DMS53 treated with DMSO at 0.1 percent for 48 hours (cell line): Measurements from ENCODE around the gene TMEM245.
"Not testable (repeated sequence)": the region's sequence is repeated elsewhere in the genome, so short reads cannot be mapped to it uniquely, and the experiment has no call there.

ENCODE experiments used
- DNase-seq: peaks from one replicate; lab custom pipeline; 2025; ENCODE audit not compliant: unreplicated experiment; lab: John Stamatoyannopoulos, UW

Gene TMEM245

DNA sequence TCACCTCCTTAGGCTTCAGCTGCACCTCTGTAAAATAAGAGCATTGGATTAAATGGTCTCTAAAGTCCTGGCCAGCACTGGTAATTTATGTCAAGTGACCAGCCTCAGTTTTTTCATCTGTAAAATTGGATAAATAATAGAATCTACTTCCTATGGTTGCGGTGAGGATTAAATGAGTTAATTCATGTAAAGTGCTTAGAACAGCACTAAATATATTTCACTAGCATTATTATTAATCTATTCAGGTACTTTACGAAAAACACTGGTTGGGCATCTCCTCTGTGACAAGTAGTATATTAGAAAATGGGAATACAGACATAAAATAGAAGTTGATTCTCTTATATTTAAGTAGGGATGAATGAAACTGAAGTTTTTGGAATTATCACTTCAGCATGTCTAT lies 13.8 kb upstream of the TMEM245 start:
- DNase-seq: no peak

DNA sequence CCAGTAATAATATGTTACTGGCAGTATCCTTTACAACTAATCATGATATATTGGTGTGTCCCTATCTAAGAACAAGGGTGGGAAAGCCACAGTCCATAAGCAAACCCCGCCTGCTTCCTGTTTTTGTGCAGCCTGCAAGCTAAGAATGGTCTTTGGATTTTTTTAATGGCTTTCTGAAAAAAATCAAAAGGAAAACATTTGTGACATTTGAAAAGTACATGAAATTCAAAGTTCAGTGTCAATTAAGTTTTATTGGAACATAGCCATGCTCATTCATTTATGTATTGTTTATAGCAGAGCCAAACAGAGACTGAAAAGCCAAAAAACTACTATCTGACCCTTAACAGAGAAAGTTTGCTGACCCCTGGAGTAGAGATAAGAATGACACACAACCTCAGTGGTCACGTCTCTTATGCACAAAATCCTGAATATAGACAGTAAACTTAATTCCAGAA lies 12.8 kb upstream of the TMEM245 start:
- DNase-seq: no peak

DNA sequence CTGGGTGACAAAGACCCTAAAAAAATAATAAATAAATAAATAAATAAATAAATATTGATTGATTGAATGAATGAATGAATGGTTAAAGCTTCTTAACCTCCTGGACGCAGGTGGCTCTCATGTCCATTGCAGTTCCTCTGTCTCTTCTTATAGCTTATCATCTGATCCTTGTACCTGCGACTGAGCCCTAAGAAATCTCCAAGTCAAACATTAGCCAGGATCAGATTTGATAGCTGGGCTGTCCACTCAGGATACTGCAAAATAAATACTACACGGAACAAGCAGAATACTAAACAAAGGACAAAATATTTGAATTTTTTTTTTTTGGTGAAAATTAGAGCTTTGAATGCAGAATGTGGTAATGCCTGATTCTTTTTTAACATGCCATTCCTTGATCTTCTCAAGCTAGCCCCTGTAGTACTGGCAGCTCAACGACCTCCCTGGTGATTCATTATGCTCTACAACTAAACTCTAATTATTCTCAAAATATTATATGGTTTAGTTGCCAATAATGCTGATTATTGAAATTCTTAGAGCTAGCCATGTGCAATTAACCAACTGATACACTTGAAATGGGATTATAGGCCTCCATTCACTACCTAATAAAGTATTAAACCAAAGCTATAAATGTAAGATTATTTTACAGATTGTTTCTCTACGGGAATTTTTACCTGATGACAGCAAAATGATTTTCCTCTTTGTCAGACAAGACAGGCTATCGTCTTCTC lies 9.9 kb upstream of the TMEM245 start:
- DNase-seq: no peak

DNA sequence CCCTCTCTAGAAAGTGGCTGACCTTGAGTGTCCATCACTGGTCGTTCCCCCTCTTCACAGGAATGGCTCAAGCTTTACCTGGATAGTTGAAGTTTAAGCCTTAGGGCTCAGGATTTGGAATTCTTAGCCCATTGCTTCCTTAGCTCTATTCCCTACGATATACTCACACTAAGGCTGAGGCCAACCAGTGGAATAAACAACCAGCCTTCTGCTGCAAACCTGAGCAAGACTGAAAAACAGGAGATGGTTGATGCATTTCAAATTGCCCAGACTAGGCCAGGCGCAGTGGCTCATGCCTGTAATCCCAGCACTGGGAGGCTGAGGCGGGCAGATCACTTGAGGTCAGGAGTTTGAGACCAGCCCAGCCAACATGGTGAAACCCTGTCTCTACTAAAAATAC lies 6.9 kb upstream of the TMEM245 start:
- DNase-seq: not testable (repeated sequence)

DNA sequence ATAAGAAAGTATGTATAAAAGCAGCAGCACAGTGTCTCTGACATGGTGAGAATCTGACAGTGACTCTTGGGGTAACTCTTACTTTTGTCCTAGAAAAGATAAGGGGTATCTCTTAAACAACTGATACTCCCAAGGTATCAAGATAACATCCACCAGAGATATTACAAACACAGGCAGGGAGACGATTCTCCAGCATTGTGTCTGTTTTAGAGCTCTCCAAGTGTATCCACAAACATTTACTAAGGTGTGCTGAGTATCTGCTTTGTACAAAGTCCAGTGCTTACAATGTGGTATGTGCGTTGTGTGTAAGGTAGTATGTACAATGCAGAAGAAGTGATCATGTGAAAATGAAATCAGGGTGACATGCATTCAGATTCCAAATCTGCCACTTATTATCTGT lies 4.4 kb upstream of the TMEM245 start:
- no peak for DNase-seq

DNA sequence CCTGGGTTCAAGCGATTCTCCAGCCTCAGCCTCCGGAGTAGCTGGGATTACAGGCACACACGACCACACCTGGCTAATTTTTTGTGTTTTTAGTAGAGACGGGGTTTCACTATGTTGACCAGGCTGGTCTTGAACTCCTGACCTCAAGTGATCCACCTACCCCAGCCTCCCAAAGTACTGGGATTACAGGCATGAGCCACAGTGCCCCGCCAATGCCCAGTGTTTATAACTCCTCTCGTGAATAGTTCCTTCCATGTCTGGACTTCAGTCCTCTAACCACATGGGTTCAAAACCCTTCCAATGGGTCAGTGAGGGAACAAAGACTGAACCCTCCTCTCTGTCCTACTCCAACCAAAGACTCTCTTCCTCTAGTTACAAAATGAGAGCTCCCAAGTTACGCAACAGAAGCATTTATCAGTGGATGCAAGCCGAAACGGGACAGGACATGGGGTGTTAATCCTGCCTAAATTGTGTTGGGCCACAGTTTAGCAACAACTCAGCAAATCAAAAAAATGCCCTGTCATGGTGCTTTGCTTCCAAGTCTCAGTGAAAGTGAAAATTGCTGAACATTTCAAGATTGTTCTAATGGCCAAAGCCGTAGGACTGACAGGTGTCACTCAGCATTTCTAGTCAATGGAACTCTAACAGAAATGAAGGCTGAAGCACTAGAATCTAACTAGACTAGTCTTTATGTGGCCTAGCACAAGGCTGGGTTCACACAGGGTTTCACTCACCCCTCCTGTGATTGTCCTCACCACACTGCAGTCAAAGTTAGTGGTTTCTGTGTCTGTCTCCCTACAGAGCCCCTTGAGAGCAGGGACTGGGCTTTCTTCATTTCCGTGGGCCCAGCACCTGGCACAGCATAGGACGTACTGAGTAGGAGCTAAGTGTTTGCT lies 3.2 kb upstream of the TMEM245 start:
- DNase-seq: no peak

DNA sequence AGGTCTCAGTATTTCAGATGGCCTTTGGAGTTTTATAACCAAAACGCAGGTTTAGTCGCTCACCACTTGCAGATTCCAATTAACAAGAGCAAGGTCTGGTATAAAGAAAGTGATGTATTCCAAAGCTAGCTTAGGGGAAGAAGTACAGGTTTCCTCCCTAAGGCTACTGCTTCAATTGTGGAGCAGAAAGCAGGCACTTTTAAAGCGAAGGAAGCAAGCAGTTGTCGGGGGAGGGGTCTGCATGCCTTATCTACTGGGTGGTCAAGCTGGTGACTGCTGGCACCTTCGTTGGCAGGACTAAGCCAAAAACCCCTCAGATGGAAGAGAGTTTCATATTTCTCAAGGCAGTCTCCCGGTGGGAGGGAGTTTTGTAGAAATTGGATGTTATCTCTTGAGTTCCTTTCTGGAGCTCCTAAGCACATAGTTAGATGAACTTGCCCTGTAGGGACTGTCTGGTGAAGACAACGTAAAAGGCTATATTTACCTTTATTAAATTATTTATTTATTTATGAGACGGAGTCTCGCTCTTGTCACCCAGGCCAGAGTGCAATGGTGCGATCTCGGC lies 1.6 kb upstream of the TMEM245 start:
- no peak for DNase-seq

DNA sequence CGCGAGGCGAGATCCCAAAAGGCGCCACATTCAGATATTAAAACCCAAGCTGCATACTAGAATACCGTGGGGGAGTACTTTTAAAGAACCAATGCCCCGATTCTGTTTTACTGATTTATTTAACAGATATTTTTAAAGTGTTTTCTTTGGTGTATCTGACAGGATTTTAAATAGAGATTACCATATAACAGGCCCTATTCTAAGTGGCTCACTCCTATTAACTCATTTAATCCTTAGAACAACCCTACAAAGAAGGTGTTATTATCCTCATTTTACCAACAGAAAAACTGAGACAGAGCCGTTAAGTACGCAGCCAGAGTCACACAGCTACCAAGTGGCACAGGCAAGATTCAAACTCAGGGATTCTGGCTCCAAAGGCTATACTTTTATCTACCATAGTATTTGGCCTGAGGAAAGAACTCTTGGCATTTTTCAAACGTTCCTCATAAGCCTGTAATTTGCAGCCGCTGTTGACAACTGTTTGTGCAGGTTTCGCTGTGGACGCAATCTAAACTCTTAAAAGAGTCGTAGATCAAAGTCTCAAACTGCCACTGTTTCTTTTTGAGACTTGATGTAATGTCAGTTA lies 550 bp upstream of the TMEM245 start:
- no peak for DNase-seq

DNA sequence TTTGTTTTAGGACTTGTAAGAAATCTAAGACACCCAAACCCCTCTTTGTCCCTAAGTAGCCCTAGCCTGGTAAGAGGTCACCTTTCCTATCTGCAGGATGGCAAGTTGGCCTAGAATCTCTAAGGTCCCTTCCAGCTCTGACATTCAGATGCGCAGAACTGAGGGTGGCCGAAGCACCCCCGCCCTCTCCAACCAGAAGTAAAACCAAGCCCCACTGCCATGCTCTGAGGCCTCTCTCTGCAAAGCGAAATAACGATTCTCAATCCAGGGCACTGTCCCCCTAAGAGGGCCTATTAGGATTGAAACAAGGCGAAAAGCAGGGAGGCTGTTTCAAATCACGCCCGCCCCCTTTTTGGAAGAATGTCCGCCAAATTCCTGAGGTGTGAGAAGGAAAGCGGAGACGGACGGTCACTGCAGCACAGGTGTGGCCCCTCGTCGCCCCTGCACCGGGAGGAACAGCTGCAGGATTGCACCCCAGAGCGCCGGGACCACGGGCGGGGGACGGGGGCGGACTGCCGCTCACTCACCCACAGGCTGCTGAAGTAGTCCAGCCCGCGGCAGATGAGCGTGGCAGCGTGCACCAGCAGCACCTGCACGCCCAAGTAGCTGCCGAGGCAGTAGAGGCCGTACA lies 824 bp downstream of the TMEM245 start:
- DNase-seq: no peak

DNA sequence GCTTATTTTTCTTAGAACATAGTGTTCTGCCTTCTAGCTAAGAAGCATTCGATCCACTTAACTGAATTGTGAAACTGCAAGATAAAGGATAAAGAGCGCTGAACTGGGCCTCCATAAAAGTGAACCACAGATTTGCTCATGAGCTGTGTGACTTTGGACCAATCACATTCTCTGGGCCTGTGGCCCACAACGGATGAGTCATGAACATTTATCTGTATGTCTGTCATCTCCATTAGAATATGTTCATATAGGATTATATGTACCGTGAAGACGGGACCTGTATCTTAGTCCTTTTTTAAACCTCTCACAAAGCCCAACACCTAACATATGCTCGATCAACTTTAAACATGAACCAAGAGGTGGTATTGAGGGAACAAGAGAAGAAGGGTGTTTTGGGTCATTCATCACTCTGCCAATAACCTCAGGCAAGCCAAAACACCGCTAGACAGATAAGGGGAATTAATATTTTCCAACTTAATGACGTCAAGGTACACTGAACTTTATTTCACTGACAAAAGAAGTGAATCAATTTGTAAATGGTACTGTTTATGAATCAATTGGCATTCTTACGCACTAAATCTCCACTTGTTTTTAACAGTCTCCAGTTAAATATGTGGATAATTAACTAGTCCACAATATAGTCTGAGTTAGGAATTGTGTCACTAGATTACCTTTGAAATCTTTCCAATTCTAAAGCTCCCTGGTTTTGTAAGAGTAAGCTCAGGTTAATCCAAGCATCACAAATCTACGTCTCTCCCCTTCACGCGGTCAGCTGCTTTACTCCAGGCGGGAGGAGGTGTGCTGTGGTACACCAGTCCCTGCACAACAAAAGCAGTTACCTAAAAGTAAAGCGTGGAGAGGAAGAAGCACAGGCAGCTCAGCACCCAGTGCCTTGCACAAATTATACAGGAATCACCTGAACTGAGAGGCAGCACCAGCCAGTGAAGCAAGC lies 1.6 kb downstream of the TMEM245 start:
- no peak for DNase-seq

DNA sequence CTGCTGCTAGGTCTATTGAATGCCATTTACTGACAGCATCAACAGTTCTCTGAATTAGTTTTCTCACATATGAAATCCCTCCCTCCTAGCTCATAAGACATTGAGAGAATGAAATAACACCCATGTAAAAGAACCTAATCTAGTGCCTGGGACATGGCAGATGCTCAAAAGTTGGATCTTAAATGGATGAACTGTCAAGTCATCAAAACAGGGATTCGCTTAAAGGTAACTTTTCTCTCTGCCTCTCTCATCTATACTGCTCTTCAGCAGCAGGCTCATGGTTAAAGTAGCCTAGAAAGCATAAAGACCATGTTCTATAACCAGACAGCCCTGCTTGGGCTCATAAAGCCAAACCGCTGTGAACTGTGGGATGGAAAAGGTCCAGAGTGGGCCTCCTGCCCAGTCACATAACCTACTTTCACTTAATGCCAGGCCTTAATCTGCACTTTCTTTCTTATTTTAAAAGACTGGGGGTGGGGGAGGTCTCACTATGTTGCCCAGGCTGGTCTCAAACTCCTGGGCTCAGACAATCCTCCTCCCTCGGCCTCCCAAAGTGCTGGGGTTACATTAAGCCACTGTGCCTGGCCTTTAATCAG lies 3.7 kb downstream of the TMEM245 start:
- no peak for DNase-seq

DNA sequence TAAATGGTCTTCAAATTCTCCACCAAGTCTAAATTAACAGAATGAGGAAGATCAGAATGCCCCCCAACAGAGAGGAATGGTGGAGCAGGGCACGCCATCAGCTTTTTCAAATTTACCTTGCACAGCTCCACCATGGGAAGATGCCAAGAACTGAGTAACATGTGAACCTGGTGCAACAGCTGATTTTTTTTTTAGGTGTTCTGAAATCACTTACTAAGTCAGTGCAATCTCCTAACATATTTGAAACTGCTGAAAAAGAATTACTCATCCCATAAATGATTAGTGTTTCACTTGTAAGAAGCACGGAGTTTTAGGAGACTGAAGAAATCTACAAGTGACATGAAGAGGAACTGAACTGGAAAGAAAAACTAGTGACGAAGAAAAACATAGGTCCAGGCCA lies 5.1 kb downstream of the TMEM245 start:
- DNase-seq: no peak

DNA sequence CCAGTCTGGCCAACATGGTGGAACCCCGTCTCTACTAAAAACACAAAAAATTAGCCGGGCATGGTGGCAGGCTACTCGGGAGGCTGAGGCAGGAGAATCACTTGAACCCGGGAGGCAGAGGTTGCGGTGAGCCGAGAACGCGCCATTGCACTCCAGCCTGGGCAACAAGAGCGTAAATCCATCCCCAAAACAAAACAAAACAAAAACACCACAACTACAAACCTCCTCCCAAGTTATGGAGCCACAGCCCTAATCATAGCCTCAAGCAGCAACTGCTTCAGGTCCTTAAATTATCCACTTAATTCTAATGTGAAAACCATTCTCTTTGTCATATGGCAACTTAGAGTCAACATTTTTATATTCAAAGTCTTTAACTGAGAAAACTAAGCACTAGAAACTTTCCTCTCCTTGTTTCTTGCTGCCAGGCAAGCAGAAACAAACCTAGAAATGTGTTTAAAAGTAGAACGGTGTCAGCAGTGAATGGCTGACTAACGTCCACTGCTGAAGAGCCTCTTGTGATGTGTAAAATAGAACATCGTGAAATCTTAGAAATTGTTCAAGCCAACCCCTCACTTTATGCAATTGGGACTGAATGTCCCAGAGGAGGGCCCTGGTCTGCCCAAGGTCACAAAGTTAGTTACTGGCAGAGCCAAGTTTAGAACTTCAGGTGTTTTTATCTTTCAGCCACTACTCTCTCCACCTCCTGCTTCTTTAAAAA lies 5.7 kb downstream of the TMEM245 start:
- no peak for DNase-seq

DNA sequence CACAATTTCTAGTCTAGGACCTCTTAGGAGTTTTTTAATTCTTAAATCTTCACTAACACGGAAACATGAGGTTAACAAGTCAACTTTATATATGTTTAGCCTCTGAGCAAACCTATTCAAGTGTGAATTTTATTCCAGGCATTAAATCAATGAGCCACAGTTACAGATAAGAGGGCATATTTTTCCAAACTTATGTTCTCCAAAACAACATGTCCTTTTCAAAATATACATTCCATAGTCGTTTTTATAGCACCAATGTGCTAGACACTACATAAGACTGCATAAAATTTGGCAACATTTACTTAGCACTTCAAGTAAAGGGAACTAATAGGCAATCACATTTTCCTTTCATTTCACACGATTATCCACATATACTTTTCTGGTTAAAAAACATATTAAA lies 6.5 kb downstream of the TMEM245 start:
- DNase-seq: no peak

DNA sequence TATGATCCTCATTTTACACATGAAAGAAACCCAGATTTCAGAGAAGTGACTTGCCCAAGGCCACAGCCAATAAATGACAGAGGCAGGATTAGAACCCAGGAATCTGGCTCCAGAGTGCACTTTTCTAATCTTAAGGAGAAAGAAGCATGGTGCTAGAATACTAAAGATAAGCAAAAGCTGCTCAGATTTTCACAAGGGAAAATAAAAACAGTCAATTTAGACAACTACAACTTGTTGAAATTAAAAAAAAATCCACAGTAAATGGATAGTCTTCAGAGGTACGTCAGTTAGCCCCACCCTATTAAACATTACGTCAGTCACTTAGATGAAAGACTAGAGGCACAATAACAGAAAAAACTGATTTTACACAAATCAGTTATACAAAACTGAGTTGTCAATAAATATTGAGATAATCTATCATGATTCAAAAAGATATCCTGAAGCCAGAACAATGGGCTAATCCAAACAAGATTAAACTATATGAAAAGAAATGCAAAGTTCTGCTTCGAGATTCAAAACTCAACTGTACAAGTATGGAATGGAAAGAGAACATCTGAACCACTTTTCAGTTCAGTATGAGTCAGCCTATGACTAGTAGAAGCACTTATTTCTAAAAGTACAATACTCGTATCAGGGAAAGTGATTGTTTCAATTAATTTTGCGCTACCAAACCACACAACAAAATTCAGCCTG lies 9.3 kb downstream of the TMEM245 start:
- no peak for DNase-seq

DNA sequence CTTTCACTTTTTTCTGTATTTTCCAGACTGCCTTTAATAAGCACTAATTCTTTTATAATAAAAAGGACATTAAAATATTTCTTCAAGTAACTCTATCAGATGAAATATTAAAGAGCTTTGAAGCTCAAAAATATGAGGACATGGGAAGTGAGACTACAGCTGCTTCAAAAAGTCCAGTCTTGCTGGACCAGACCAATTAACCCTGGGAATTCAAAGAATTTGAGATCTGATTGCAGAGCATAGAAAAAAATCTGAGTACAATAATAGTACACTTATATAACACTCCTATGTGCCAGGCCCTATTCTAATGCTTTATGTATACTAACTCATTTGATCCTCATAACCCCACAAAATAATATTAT lies 9.8 kb downstream of the TMEM245 start:
- DNase-seq: no peak

DNA sequence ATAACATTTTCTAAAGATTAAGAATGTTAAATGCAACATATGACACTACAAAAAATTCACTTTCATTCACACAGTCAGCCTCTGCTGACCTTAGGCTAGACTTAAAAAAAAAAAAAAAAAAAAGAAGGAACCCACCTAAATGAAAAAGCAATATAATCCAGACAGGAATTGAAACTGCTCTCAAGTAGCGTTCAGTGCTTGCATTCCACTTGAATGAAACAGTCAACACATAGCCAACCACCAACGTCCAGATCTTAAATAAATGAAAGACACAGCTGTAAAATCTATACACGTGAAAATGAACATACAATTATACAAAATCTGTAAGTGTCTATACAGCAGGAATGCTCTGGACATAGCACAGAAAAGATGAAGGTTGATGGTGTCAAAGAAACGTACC lies 11.4 kb downstream of the TMEM245 start:
- DNase-seq: peak; percentile 30

DNA sequence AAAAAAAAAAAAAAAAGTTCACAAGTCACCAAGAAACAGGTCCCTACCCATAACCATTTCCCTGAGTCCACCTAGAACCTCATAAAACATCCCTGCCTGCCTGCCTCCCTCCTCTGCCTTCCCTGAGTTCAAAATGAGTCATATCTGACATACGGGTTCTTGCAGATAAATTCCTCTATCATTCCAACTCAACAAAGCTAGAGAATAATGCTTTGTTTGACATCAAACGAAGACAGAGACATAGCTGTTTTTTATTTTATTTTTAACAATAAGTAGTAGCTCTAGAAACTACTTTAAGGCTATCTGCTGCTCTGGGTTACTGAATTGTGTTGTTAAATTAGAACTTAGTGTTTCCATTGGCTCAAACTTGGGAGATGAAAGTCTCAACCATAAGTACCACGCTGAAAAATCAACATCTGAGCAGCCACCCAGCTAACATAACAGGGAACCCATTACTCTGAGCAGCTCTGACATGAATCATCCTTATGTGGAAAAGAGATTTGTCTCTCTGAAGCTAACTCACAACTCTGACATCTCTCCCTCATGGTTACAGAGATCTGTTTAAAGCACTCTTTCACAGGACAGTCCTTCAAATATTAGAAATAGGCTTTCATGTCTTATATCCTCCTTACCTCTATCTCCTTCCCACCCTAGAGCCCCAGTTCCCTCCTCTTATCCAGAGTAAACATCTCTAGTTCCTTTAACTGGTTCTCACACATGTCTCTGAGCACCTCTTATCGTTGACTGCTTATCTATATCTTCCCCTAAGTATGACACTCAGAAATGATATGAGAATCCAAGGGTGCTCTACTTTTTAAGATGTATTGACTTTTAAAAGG lies 12.1 kb downstream of the TMEM245 start:
- DNase-seq: peak; percentile 9
